AG08395 (cell line): Measurements from ENCODE around the gene FGF12.

ENCODE experiments used
- DNase-seq: peaks from one replicate; pipeline ENCODE4 v3.0.0; 2012; ENCODE audit warnings: mixed read lengths, low spot score

The FGF12 gene

GRCh38 chr3:192494174-192494573 lies 233.2 kb downstream of the FGF12 start:
- DNase-seq = no peak

DNA sequence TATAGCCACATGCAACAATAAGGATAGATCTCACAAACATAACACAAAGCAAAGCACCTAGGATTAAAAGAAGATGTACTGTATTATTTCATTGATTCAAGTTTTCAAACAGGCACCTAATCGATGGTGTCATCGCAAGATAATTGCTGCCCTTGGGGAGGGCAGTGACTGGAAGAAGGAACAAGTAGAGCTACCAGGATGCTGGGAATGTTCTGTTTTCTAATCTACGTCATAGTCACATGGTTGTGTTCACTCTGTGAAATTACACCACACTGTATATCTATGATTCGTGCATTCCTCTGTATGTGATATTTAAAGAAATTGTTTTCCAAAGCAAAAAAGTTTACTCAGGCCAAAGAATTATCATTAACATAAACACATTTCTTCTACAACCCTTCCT lies 236.6 kb downstream of the FGF12 start:
- DNase-seq = no peak

GRCh38 chr3:192489579-192489978 lies 237.8 kb downstream of the FGF12 start:
- no peak for DNase-seq

- no peak for DNase-seq
Measured at GRCh38 chr3:192487033-192487432, 240.3 kb downstream of the FGF12 start.

GRCh38 chr3:192482809-192483208 lies 244.5 kb downstream of the FGF12 start:
- DNase-seq = no peak

GRCh38 chr3:192482391-192482790 lies 244.9 kb downstream of the FGF12 start:
- no peak for DNase-seq

GRCh38 chr3:192481638-192482037 lies 245.7 kb downstream of the FGF12 start:
- no peak for DNase-seq

DNA sequence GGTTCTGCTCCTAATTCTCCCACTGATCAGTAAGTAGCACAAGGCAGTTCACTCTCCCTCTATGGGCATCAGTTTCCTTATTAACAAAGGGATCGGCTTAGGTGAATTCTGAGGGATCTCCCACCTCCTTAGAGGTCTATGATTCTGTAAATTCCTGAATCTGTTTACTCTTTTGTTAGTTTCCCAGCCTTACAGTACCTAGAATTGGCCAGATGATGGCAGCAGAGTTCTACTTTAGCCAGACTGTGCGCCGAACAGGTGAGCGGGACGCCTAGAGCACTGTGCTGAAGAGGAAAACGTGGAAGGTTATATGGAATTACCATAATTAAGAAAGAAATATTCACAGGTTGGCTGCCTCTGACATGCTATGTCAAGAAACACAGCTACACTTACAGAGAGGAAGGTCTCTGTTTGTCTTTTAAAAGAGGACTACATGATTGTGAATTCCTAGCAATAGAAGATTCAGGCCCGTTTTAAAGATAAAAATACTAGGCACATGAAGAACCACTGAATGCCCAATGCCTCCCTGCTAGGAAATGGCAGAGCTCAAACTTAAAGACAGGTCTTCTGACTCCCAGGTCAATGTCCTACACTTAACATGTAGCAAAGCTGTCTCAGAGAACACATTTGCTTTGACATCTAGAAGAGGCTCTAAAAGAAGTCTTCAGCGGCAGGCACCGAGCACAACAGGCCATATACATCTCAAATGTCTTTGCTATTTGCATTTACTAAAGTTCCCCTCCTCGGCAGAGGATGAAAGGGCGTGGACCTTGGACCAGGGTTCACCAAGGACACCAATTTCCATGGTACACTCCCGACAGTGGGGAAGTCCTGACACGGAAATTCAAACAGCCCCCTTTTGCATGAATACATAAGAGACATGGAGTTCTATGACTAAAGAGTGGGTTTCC lies 259.9 kb downstream of the FGF12 start:
- DNase-seq = peak; percentile 43

DNA sequence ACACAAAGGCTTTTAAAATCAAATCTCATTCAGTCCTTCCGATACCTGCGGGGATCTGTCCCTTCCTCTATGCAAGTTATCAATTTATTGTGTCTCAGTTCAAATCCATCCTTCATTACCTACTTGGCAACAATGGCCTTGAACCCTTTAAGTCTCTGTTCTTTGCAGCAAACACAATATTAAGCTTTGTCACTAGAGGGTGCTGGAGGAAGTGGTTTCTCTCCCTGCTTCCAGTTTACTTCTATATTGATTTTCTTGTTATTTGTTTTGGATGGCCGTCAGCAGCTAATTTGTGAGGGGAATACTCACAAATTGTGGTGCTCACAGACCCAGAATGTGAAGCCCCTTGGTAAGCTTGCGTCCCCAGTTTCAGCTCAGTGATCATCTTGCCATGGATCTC lies 278.3 kb downstream of the FGF12 start:
- no peak for DNase-seq

GRCh38 chr3:192445770-192446644 lies 281.3 kb downstream of the FGF12 start:
- DNase-seq = peak; percentile 10

DNA sequence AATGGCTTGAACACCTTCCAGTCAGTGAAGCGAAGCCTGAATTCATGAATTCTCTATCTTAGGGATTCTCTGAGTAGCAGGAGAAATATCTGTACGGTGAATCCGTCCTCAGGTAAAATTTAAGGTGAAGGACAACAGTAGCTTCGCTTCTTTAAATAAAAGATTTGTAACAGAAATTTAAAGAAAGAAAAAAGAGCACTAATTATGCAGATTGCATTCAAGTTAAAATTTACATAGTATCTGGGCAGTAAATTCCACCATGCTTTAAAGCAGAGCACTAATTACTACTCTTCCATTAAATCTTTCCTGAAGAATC lies 282.6 kb downstream of the FGF12 start:
- no peak for DNase-seq

DNA sequence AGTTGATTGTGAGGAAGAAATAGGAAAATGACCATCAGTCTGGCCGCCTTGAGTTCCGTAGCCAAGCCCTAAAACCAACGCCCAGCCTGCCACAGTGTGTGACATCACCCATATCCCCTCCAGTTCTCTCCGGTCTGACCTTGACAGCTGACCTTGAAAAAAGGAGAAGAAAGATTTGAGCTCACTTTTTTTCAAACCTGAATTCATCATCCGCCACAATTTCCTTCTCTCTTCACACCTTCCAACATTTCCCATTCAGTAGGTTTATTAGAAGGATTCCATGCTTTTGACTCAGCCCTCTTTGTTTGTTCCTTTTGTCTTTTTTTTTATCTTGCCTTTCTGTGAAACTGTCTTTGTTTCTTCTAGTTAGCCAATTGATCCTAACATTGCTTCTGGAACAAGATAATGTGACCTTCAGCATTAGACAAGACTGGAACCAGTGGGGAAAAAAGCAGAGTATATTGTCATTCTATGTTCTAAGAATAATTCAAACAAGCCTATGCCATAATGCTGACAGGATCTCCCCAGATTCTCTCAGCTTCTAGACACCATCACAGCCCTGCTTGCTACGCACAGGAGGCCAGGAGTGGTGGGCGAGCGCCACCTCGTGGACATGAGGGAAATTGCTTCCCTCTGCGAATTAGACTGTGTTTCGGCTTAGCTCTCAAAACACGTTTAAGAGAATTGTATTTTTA lies 283.1 kb downstream of the FGF12 start:
- peak; percentile 65 for DNase-seq

GRCh38 chr3:192435241-192435640 lies 292.1 kb downstream of the FGF12 start:
- DNase-seq = no peak

GRCh38 chr3:192434186-192434585 lies 293.2 kb downstream of the FGF12 start:
- no peak for DNase-seq

- no peak for DNase-seq
Measured at GRCh38 chr3:192433704-192434103, 293.6 kb downstream of the FGF12 start.

- no peak for DNase-seq
Measured at GRCh38 chr3:192422997-192423342, 304.4 kb downstream of the FGF12 start.

DNA sequence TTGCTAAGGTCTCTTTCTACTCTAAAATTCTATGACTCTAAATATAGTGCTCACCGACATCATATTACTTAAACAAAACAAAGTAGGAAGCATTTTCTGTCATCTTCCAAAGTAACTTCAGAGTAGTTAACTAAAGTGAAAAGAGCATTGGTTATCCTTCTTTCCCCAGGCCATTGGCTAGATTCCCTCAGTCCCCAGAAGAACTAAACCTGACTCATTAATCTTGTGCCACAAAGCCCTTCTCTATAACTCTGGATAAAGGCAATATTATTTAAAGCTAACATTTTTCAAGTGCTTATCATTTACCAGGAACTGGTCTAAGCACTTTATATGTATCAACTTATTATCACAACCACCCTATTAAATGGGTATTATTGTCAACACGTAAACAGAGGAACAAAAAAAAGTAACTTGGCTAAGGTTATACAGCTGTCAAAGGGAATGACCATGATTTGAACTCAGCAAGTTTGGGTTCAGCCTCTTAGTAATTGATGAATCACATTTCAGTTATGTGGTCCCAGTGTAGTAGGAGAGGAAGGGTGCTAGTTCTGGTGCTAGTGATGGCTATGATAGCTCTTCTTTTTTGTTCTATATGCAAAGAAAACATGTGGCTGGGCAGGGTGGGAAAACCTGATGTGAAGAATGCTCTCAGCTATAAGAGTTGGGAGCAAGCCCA lies 304.9 kb downstream of the FGF12 start:
- DNase-seq = no peak

GRCh38 chr3:192419312-192419711 lies 308.0 kb downstream of the FGF12 start:
- no peak for DNase-seq

GRCh38 chr3:192417559-192418055 lies 309.7 kb downstream of the FGF12 start:
- DNase-seq = no peak

GRCh38 chr3:192417017-192417416 lies 310.3 kb downstream of the FGF12 start:
- no peak for DNase-seq

DNA sequence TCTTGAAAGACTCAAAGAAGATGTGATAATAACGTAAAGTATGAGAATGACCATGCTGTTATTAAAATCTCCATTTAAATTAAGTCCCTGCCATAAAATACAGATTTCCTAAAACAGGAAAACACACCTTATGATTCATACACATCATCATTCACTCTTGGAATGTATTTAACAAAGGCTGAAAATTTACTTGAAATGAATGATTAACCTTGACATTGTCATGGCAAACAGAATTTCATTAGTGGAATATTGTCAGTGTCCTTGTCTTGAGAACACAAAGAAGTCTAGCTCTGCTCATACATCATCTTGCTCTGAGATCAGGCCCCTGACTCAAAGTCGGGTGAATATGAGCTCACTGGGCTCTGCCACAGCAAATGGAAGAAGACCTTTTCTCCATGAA lies 313.9 kb downstream of the FGF12 start:
- DNase-seq = no peak

DNA sequence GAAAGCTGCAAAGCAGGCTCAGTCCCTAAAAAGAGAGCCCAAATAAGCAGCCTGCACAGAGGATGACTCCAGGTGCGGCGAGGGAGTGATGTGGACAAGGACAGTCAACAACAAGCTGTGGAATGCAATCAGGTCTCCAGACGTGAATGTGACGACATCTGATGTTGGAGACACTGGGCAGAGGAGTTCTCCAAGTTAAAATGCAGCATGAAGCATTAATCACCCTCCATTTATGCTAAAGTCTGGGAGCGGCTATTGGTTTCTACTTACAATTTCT lies 316.7 kb downstream of the FGF12 start:
- no peak for DNase-seq
